ENCODE measurements around the gene APAF1. TPM values are rescaled to one million over a fixed set of nuclear protein-coding genes. Genes with fewer than 3 reads are reported as not detected.
A peak's percentile ranks its signal among the peaks of the same experiment; 100 is the strongest.

The APAF1 gene
- total and polyA plus RNA-seq, 2 of the 13 experiments (the other 11 are each of a cell fraction or from before 2014, with no cell fraction given): 6.0 to 13.0 TPM

DNA sequence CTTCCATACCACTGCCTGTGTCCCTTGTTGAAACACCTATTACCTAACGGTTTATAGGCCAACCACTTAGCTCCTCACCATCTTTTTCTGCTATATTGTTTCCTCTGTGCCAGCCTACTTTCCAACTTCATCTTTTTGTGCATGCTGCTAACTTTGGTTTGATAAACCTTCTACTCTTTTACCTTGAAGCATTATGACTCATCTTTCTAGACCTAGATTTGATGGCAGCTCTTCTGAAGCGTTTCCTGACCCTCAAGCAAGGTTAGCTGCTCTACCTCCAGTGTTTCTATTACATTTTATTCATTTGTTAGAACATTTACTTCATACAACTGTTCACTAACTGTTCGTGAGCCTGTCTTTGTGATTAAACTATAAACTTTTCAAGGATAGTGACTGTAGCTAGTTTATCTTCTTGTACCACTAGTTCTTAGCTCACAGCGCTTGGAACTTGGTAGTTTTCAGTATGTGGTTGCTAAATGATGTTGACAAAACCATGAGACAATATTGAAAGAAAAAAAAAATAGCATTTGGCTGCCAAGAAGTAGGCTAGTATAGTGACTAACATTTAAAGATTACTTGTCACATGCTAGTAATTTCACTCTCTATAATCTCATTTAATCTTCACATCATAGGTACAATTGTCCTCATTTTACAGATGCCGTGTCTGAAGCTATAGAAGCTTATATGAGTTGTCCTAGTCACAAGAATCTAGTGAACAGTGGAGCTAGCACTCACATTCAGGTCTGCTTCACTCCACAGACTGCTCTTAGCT lies 79.5 kb downstream of the APAF1 start (continued):
- no peak for TF ChIP-seq ZNF770 (CRISPR knock-in tag; IDR thresholded peaks at IDR 0.05)
- TF ChIP-seq SMARCE1 (IDR thresholded peaks at IDR 0.05; ENCODE audit: borderline replicate concordance): no peak
- TF ChIP-seq ZBTB25 (CRISPR knock-in tag; IDR thresholded peaks at IDR 0.05): no peak
- TF ChIP-seq ZFAT (CRISPR knock-in tag; conservative IDR thresholded peaks at IDR 0.05): no peak
- TF ChIP-seq ZNF530 (CRISPR knock-in tag; IDR thresholded peaks at IDR 0.05; ENCODE audit: low read depth): no peak
- TF ChIP-seq SRY (CRISPR knock-in tag; IDR thresholded peaks at IDR 0.05): no peak

GRCh38 chr12:98725476-98726247 lies 80.6 kb downstream of the APAF1 start:
- peak; percentile 97 for ATAC-seq
- in situ Hi-C loops (cut with HindIII; ENCODE audit: extremely low pct_ligation_motif_present, low pct_unique_long_range_greater_than_20kb) (no loop called here), intact Hi-C loops (cut with micrococcal nuclease; ENCODE audit: unreplicated experiment) (loop anchor here (1.0 to 2.0 kb wide), 2 partner anchors 17 to 273 kb away; no protein-coding TSS in a partner anchor)
- Histone ChIP-seq H3K4me1 (ENCODE audit: insufficient read depth, low read length) (no peaks in the 10 kb centered on the region), H3K27me3 (ENCODE audit: control insufficient read depth in 1 of 2, insufficient read depth in 2 of 2, low read length in 2 of 2) (no peaks in the 10 kb centered on the region), H3K9me3 (ENCODE audit: low read length) (no peaks in the 10 kb centered on the region), H3K27ac (ENCODE audit: extremely low read length, insufficient read depth, low read length) (no peak overlapping the region), H3K4me3 (replicated peaks in 1 of 3; ENCODE audit: insufficient read depth in 1 of 3, low read depth in 2 of 3, low read length in 3 of 3) (no peak overlapping the region), H3K79me2 (ENCODE audit: insufficient read depth, low read length) (no peaks in the 10 kb centered on the region), H4K20me1 (ENCODE audit: insufficient read depth, low read length) (no peaks in the 10 kb centered on the region; the same call in 1 of the 2 replicates), H3K36me3 (replicated peaks in 1 of 2; ENCODE audit: control insufficient read depth in 1 of 2, insufficient read depth in 2 of 2, low read length in 2 of 2) (peaks cover 14 to 38% of the 10 kb centered on the region in 2 experiments; a peak in 4 of 5 replicates), H3K9ac (ENCODE audit: insufficient read depth, low read depth, low read length) (no peak overlapping the region), H2AFZ (ENCODE audit: low read length) (no peak overlapping the region), H3K4me2 (ENCODE audit: low read depth, low read length) (no peak overlapping the region)
- WGBS (ENCODE audit: low lambda C conversion rate): 39% methylated on average over 4 of the region's 5 CpGs
- POLR2A ChIA-PET: no interaction called here
- CTCF ChIA-PET (ENCODE audit: low intra/inter-chr PET ratio, low total read pairs): interaction anchor here (1.6 kb wide), 1 partner anchor 273 kb away, joined by 12 read pairs; no protein-coding TSS in a partner anchor
- BruUV-seq (replicated peaks): no TSS peak
- FAIRE-seq: no peak
- peak; percentile 28 for DNase-seq (ENCODE audit: low spot score)
- no peak for TF ChIP-seq KLF13 (CRISPR knock-in tag; IDR thresholded peaks at IDR 0.05)
- TF ChIP-seq TEAD3 (CRISPR knock-in tag; optimal IDR thresholded peaks at IDR 0.05; ENCODE audit: borderline replicate concordance): peak; percentile 39
- TF ChIP-seq FOXJ3 (CRISPR knock-in tag; IDR thresholded peaks at IDR 0.05; ENCODE audit: borderline replicate concordance): no peak
- TF ChIP-seq ZNF547 (CRISPR knock-in tag; IDR thresholded peaks at IDR 0.05): no peak
- peak; percentile 75 for TF ChIP-seq CTCF (CRISPR knock-in tag; IDR thresholded peaks at IDR 0.05)
- peak; percentile 19 for TF ChIP-seq XRCC5 (optimal IDR thresholded peaks at IDR 0.05; ENCODE audit: low read length)
- no peak for TF ChIP-seq LCORL (IDR thresholded peaks at IDR 0.05)
- TF ChIP-seq LCORL (CRISPR knock-in tag; IDR thresholded peaks at IDR 0.05): no peak
- no peak for TF ChIP-seq ZKSCAN1 (IDR thresholded peaks at IDR 0.05; ENCODE audit: low read length)
